BLaER1 treated with 17β-estradiol and CSF1 and Interleukin-3, amounts not matched to agents 10 nM and 100 nM (cell line): ENCODE measurements around the gene PLEKHA5.

Source experiments
- H3K27ac ChIP-seq, 11 experiments: shearing (Covaris generic); formaldehyde crosslinking; 2 replicates each; pipeline ENCODE4 v1.8.1; 2022
- H3K27me3 ChIP-seq, 11 experiments: shearing (Covaris generic); formaldehyde crosslinking; 2 replicates each; pipeline ENCODE4 v1.8.1; 2022
- H3K36me3 ChIP-seq, 11 experiments: shearing (Covaris generic); formaldehyde crosslinking; 2 replicates each; pipeline ENCODE4 v1.8.1; 2022
- H3K4me1 ChIP-seq, 10 experiments: shearing (Covaris generic); formaldehyde crosslinking; 2 replicates each; pipeline ENCODE4 v1.8.1; 2022
- H3K4me2 ChIP-seq, 11 experiments: shearing (Covaris generic); formaldehyde crosslinking; 2 replicates each; pipeline ENCODE4 v1.8.1; 2022
- H3K4me3 ChIP-seq, 10 experiments: shearing (Covaris generic); formaldehyde crosslinking; 2 replicates each; pipeline ENCODE4 v1.8.1; 2022
- H3K9ac ChIP-seq, 11 experiments: shearing (Covaris generic); formaldehyde crosslinking; 2 replicates each; pipeline ENCODE4 v1.8.1; 2022
- H3K9me3 ChIP-seq, 11 experiments: shearing (Covaris generic); formaldehyde crosslinking; replicated peaks in 1 of 11; 2 replicates each; pipeline ENCODE4 v1.8.1; 2022
- H4K20me1 ChIP-seq, 11 experiments: shearing (Covaris generic); formaldehyde crosslinking; 2 replicates each; pipeline ENCODE4 v1.8.1; 2022
- Cebpa-rat ChIP-seq, 11 experiments: shearing (Covaris generic); IDR thresholded peaks; 2 replicates each; pipeline ENCODE4 v1.8.1; 2022

The PLEKHA5 gene

DNA sequence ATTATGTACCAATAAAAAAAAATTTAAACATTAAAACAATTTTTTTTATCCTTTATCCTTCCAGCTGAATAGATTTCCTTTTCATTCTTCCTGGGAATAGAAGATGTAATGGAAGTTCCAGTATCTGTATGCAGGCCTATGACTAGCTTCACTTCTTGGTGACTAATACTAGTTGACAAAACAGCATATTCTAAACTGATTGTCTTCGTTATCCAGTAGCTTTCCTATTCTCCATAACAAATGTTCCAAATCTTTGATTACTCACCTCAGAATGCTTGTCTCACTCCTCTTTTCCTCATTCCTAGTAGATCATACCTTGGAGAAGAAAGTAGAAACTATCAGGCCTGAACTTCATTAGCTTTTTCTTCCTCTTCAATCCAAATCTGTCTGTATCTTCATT, 70.7 kb downstream of the PLEKHA5 start:
- Histone ChIP-seq H4K20me1 (no peaks in the 10 kb centered on the region; a peak in 1 of 22 replicates), H3K4me2 (no peak overlapping the region), H3K9me3 (no peaks in the 10 kb centered on the region), H3K36me3 (no peaks in the 10 kb centered on the region), H3K27me3 (no peaks in the 10 kb centered on the region), H3K4me1 (0 out of 20 replicates have a peak, but pooled peaks cover 0 to 4% (median 0%) of the 10 kb centered on the region in 10 experiments), H3K9ac (no peak overlapping the region), H3K27ac (no peak overlapping the region), H3K4me3 (no peak overlapping the region)
- no peak for TF ChIP-seq Cebpa-rat (IDR thresholded peaks at IDR 0.05)

DNA sequence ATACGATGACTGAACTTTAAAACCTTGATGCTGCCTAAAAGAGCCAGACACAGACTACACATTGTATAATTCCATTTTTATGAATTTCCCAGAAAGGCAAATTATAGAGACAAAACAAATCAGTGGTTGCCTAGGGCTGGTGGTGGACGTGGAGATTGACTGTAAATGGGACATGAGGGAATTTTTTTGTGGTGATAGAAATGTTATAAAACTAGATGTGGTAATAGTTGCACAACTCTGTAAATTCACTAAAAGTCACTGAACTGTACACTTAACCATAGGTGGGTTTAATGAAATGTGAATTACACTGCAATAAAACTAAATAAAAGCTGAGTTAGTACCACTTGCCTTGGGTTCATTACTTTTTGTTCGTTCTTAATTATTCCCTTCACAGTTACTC, 72.1 kb downstream of the PLEKHA5 start:
- H3K4me1 ChIP-seq: 0 out of 20 replicates have a peak, but pooled peaks cover 0 to 4% (median 0%) of the 10 kb centered on the region in 10 experiments
- H3K36me3 ChIP-seq: no peaks in the 10 kb centered on the region
- H3K27me3 ChIP-seq: no peaks in the 10 kb centered on the region
- no peak overlapping the region for H3K4me3 ChIP-seq
- H3K9ac ChIP-seq: no peak overlapping the region
- no peak overlapping the region for H3K4me2 ChIP-seq
- no peaks in the 10 kb centered on the region for H3K9me3 ChIP-seq
- TF ChIP-seq Cebpa-rat (IDR thresholded peaks at IDR 0.05): no peak
- no peak overlapping the region for H3K27ac ChIP-seq
- no peaks in the 10 kb centered on the region; a peak in 1 of 22 replicates for H4K20me1 ChIP-seq

DNA sequence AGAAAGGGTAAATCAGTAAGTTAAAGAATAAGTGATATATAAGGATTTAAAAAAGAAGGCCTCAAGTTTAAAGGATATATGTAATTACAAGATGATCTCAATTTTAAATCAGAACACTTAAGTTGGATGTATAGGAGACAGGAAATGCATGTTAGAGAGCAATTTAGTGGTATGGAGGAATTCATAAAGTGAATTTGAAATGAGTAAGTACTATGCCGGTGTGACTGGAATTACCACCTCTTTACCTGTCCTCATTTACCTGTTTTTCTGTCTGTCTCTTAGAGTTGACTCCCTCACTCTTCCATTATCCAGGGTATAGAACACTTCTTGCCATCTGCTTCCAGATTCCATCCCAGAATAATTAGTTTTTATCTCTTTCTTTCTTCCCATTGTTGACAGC, 73.5 kb downstream of the PLEKHA5 start:
- H3K4me3 ChIP-seq: no peak overlapping the region
- H3K4me1 ChIP-seq: 0 out of 20 replicates have a peak, but pooled peaks cover 0 to 4% (median 0%) of the 10 kb centered on the region in 10 experiments
- H4K20me1 ChIP-seq: no peaks in the 10 kb centered on the region; a peak in 1 of 22 replicates
- no peak overlapping the region for H3K4me2 ChIP-seq
- no peaks in the 10 kb centered on the region for H3K27me3 ChIP-seq
- H3K9me3 ChIP-seq: 0 out of 22 replicates have a peak, but pooled peaks cover 0 to 2% (median 0%) of the 10 kb centered on the region in 11 experiments
- no peak for TF ChIP-seq Cebpa-rat (IDR thresholded peaks at IDR 0.05)
- no peak overlapping the region for H3K9ac ChIP-seq
- no peak overlapping the region for H3K27ac ChIP-seq
- no peaks in the 10 kb centered on the region for H3K36me3 ChIP-seq

DNA sequence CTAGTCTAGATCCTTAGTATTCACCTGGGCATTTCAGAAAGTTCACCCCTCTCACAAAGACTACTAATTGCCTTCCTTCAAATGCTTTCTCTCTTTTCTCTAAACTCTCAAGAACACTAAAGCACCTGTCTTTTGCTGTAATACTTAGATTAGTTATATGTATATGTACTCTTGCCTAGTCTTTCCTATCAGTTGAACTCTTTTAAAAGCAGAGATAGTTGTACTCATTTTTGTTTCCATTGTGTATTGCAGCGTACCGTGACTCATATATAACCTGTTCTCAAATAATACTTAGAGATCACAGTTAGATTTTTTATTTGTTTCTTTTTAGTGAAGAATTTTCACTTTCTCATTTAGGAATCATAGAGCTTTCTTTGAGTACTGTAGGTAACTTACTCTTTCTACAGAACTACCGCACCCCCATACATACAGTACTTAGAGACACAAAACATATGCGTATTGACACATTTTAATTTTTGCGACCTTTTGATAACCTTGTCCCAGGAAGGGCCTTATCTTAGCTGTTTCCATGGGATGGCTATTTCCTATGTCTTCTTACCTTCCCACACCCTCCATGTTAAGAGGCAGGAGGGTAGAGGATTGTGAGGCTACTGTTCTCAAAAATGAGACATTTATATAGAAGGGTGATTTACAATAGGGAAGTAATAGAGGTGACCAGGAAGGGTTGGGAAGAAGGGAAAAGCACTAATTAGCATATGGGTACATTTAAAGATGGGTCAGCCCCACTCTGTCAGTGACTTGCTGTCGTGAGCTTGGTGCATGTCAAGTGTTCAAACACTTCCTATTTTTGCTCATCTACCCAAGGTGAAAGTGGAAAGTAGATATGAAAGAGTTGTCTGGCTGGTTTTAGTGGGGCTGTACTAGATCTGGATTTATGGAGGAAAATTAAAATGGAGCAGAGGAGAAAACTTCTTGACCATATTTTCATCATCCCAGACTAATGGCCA, 74.3 kb downstream of the PLEKHA5 start:
- Histone ChIP-seq H3K36me3 (no peaks in the 10 kb centered on the region), H3K4me3 (no peak overlapping the region), H3K27ac (no peak overlapping the region), H3K4me2 (no peak overlapping the region), H3K9ac (no peak overlapping the region), H3K27me3 (no peaks in the 10 kb centered on the region), H3K9me3 (peaks cover 0 to 3% (median 0%) of the 10 kb centered on the region in 11 experiments; a peak in 2 of 22 replicates), H3K4me1 (0 out of 20 replicates have a peak, but pooled peaks cover 0 to 4% (median 0%) of the 10 kb centered on the region in 10 experiments), H4K20me1 (no peaks in the 10 kb centered on the region)
- TF ChIP-seq Cebpa-rat (IDR thresholded peaks at IDR 0.05): no peak

DNA sequence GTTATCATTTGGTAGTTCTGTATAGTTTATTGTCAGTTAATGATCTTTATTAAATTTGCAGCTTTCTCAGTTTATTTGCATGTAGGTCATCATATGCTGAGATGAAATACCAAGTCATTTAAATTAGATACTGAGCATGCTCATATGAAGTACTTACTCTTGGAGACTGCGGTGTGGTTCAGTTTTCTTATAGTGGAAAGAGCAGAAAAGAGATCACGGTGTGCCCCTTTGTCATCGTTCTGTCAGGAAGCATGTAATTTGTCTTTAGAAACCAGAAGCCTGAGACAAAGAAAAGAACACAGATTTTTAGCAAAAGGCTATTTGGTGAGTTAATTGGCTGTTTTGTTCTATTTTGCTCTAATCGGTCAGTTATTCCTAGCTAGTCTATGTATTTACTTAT, 75.6 kb downstream of the PLEKHA5 start:
- Histone ChIP-seq H3K27ac (no peak overlapping the region), H3K4me3 (no peak overlapping the region), H3K9me3 (peaks cover 0 to 16% (median 8%) of the 10 kb centered on the region in 11 experiments; a peak in 10 of 22 replicates), H3K27me3 (no peaks in the 10 kb centered on the region), H3K4me1 (no peaks in the 10 kb centered on the region), H4K20me1 (no peaks in the 10 kb centered on the region), H3K36me3 (no peaks in the 10 kb centered on the region), H3K4me2 (no peak overlapping the region), H3K9ac (no peak overlapping the region)
- no peak for TF ChIP-seq Cebpa-rat (IDR thresholded peaks at IDR 0.05)

DNA sequence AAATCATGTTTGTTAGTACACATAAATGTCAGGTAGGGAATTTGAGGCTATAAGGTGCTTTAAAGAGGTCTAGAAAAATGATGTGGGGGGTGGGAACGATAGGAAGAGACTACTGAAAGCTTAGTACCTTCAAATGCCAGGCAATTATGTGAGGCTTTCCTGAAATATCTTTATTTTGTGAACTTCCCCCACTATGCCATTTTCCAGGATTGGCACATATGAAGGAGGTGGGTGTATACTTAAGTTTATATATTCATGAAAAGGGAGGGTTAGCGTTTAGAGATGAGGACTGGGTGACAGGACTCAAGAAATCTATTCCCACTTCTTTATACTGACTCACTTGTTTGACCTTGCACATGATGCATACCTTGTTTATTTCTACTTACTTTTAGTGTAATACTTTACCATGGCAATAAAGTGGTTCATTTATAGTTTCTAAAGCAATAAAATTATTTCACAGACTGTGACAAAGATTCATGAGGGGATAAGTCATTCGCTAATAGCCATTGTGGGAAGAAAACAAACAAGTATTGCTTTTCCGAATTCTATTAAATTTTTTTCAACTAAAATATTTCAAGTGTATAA, 77.1 kb downstream of the PLEKHA5 start:
- Histone ChIP-seq H4K20me1 (no peaks in the 10 kb centered on the region), H3K9ac (no peak overlapping the region), H3K27ac (no peak overlapping the region), H3K4me1 (no peaks in the 10 kb centered on the region), H3K4me2 (no peak overlapping the region), H3K36me3 (no peaks in the 10 kb centered on the region), H3K27me3 (no peaks in the 10 kb centered on the region), H3K4me3 (no peak overlapping the region), H3K9me3 (peaks cover 0 to 18% (median 8%) of the 10 kb centered on the region in 11 experiments; a peak in 10 of 22 replicates)
- no peak for TF ChIP-seq Cebpa-rat (IDR thresholded peaks at IDR 0.05)

DNA sequence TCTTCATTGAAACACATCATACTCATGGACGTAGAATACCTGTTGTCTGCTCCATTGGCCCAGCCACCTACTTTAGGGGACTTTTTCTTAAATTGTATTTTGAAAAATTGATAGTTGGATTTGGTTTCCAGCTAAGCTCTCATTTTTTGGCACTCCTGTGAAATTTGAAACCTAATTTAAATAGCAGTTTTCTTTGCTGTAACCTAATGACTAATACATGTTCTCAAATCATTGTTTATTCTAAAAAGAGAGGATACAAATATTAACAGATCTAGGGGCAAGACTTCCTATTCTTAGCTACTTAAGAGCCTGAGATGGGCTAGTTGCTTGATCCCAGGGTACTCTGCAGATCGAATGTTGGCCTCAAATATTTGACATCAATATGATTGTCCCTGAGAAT, 78.9 kb downstream of the PLEKHA5 start:
- Histone ChIP-seq H3K27ac (no peak overlapping the region), H3K4me3 (no peak overlapping the region), H3K4me2 (no peak overlapping the region), H3K9ac (no peak overlapping the region), H4K20me1 (no peaks in the 10 kb centered on the region), H3K9me3 (peaks cover 0 to 18% (median 8%) of the 10 kb centered on the region in 11 experiments; a peak in 10 of 22 replicates), H3K4me1 (no peaks in the 10 kb centered on the region), H3K27me3 (no peaks in the 10 kb centered on the region), H3K36me3 (no peaks in the 10 kb centered on the region)
- TF ChIP-seq Cebpa-rat (IDR thresholded peaks at IDR 0.05): no peak

DNA sequence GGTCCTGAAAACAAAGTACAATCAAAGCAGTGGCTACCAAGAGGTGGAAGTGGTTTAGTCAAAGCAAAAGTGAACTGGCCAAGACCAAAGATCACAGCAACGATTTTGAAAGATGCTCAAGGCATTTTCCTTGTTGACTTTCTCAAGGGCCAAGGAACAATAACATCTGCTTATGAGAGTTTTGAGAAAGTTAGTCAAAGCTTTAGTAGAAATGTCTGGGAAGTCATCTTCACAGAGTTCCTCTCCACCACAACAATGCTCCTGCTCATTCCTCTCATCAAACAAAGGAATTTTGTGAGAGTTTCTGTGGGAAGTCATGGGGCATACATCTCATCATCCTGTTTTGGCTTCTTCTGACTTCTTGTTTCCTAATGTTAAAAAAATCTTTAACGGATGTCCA, 80.1 kb downstream of the PLEKHA5 start:
- peaks cover 0 to 18% (median 8%) of the 10 kb centered on the region in 11 experiments; a peak in 10 of 22 replicates for H3K9me3 ChIP-seq
- no peaks in the 10 kb centered on the region for H3K27me3 ChIP-seq

DNA sequence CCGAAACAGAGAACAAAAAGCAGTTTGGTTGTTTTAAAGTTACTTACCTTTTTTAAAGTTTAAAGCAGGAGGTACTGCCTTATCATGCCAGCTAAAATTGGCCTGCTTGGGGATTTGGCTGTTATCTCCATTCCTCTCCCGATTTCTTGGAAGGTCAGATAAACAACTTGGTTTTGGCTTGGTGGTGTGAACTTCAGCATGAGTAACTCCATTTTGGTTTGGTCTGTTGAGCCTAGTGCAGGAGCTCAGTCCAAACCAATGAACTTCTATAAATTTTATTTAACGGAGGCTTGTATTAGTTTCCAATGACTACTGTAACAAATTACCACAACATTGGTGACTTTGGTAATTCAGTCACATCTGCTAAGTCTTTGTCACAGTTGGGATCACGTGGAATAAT, 82.3 kb downstream of the PLEKHA5 start:
- Histone ChIP-seq H3K27ac (no peak overlapping the region), H4K20me1 (no peaks in the 10 kb centered on the region), H3K36me3 (no peaks in the 10 kb centered on the region), H3K9ac (no peak overlapping the region), H3K4me3 (no peak overlapping the region), H3K27me3 (no peaks in the 10 kb centered on the region), H3K4me2 (no peak overlapping the region), H3K4me1 (peaks cover 0 to 8% (median 0%) of the 10 kb centered on the region in 10 experiments; a peak in 2 of 20 replicates), H3K9me3 (peaks cover 0 to 18% (median 8%) of the 10 kb centered on the region in 11 experiments; a peak in 10 of 22 replicates)
- TF ChIP-seq Cebpa-rat (IDR thresholded peaks at IDR 0.05): no peak

More for the DNA sequence above, 80.1 kb downstream of the PLEKHA5 start:
- Histone ChIP-seq H3K4me1 (peaks cover 0 to 8% (median 0%) of the 10 kb centered on the region in 10 experiments; a peak in 2 of 20 replicates), H3K36me3 (no peaks in the 10 kb centered on the region), H3K4me2 (no peak overlapping the region), H4K20me1 (no peaks in the 10 kb centered on the region), H3K4me3 (no peak overlapping the region), H3K27ac (no peak overlapping the region), H3K9ac (no peak overlapping the region)
- no peak for TF ChIP-seq Cebpa-rat (IDR thresholded peaks at IDR 0.05)
